KMS-11 (cell line): Measurements from ENCODE around the gene OR6C70.
"Not testable (repeated sequence)": the region's sequence is repeated elsewhere in the genome, so short reads cannot be mapped to it uniquely, and the experiment has no call there.

Source experiments
- H2AFZ ChIP-seq: fragments of 200-600 bp; sonication (generic); 2 replicates; pipeline ENCODE4 v1.6.1; 2016; ENCODE audit warnings: antibody characterized with exemption, mixed run types, low read depth
- H3K27ac ChIP-seq: fragments of 200-600 bp; sonication (generic); 2 replicates; pipeline ENCODE4 v1.6.1; 2016; ENCODE audit warnings: mild to moderate bottlenecking, mixed run types
- H3K27me3 ChIP-seq: fragments of 200-600 bp; sonication (generic); 2 replicates; pipeline ENCODE4 v1.6.1; 2017; ENCODE audit warnings: mild to moderate bottlenecking, low read depth, mixed run types, moderate library complexity; ENCODE audit not compliant: insufficient read depth
- H3K36me3 ChIP-seq: fragments of 200-600 bp; sonication (generic); 2 replicates; pipeline ENCODE4 v1.6.1; 2017; ENCODE audit warnings: mild to moderate bottlenecking, mixed run types; ENCODE audit not compliant: insufficient read depth
- H3K4me1 ChIP-seq: fragments of 200-600 bp; sonication (generic); 2 replicates; pipeline ENCODE4 v1.6.1; 2016; ENCODE audit warnings: mild to moderate bottlenecking, low read depth, mixed run types; ENCODE audit not compliant: poor library complexity, severe bottlenecking
- H3K4me2 ChIP-seq: fragments of 200-600 bp; sonication (generic); 2 replicates; pipeline ENCODE4 v1.7.0; 2016; ENCODE audit warnings: mild to moderate bottlenecking, mixed run types
- H3K4me3 ChIP-seq: fragments of 200-600 bp; sonication (generic); IDR thresholded peaks from 2 replicates; pipeline ENCODE4 v1.6.1; 2017; ENCODE audit warnings: low read depth, low read length, mixed read lengths; ENCODE audit not compliant: insufficient read depth
- H3K79me2 ChIP-seq: fragments of 200-600 bp; sonication (generic); 2 replicates; pipeline ENCODE4 v1.6.1; 2016; ENCODE audit warnings: low read depth, mixed run types; ENCODE audit not compliant: insufficient read depth
- H3K9ac ChIP-seq: fragments of 200-600 bp; sonication (generic); 2 replicates; pipeline ENCODE4 v1.6.1; 2016; ENCODE audit warnings: mild to moderate bottlenecking, mixed run types
- H4K20me1 ChIP-seq: fragments of 200-600 bp; sonication (generic); 2 replicates; pipeline ENCODE4 v1.6.1; 2016; ENCODE audit warnings: mild to moderate bottlenecking, mixed run types; ENCODE audit not compliant: insufficient read depth
- CTCF ChIP-seq: fragments of 200-600 bp; sonication (generic); conservative IDR thresholded peaks from 2 replicates; pipeline ENCODE4 v1.6.1; 2017; ENCODE audit warnings: low read depth, mild to moderate bottlenecking, antibody characterized with exemption, low read length, moderate library complexity, mixed read lengths

The OR6C70 gene

GRCh38 chr12:55446326-55446725 is 23.6 kb downstream of the OR6C70 start:
- H3K36me3 ChIP-seq = no peaks in the 10 kb centered on the region
- H3K4me3 ChIP-seq = no peak overlapping the region
- no peak for TF ChIP-seq CTCF
- H3K27me3 ChIP-seq = no peaks in the 10 kb centered on the region
- H4K20me1 ChIP-seq = no peaks in the 10 kb centered on the region
- no peak overlapping the region for H2AFZ ChIP-seq
- H3K79me2 ChIP-seq = no peaks in the 10 kb centered on the region
- no peak overlapping the region for H3K4me2 ChIP-seq
- no peak overlapping the region for H3K9ac ChIP-seq
- H3K4me1 ChIP-seq = no peaks in the 10 kb centered on the region
- no peak overlapping the region for H3K27ac ChIP-seq

GRCh38 chr12:55445357-55445756 is 24.6 kb downstream of the OR6C70 start:
- H4K20me1 ChIP-seq = no peaks in the 10 kb centered on the region
- H3K27me3 ChIP-seq = no peaks in the 10 kb centered on the region
- H3K79me2 ChIP-seq = no peaks in the 10 kb centered on the region
- H3K4me3 ChIP-seq = no peak overlapping the region
- no peak overlapping the region for H3K4me2 ChIP-seq
- TF ChIP-seq CTCF = no peak
- H3K36me3 ChIP-seq = no peaks in the 10 kb centered on the region
- no peak overlapping the region for H3K9ac ChIP-seq
- no peak overlapping the region for H2AFZ ChIP-seq
- no peaks in the 10 kb centered on the region for H3K4me1 ChIP-seq
- no peak overlapping the region for H3K27ac ChIP-seq

- Histone ChIP-seq H3K9ac (no peak within 1 kb of the TSS), H3K79me2 (no peaks in the 10 kb centered on the region), H3K4me1 (no peaks in the 10 kb centered on the region), H3K4me2 (no peak within 1 kb of the TSS), H3K36me3 (no peaks in the 10 kb centered on the region), H3K4me3 (no peak within 1 kb of the TSS), H2AFZ (no peak within 1 kb of the TSS), H3K27me3 (no peaks in the 10 kb centered on the region), H3K27ac (no peak within 1 kb of the TSS), H4K20me1 (no peaks in the 10 kb centered on the region)
- no peak for TF ChIP-seq CTCF
Observed at GRCh38 chr12:55443776-55444175, 26.2 kb downstream of the OR6C70 start, which contains the start of gene OR6C2. OR6C2 (plus strand) TSS chr12:55444076; CDS start chr12:55452214, 8,138 bp downstream.

- not testable (repeated sequence) for H3K4me2 ChIP-seq, H3K9ac ChIP-seq, H3K27ac ChIP-seq, H3K4me3 ChIP-seq, H3K4me1 ChIP-seq, H3K27me3 ChIP-seq, H2AFZ ChIP-seq, H3K79me2 ChIP-seq, H3K36me3 ChIP-seq, H4K20me1 ChIP-seq
Observed at GRCh38 chr12:55441233-55441632, 28.7 kb downstream of the OR6C70 start.

GRCh38 chr12:55428331-55429243 is 41.4 kb downstream of the OR6C70 start:
- no peak for TF ChIP-seq CTCF
- H4K20me1 ChIP-seq = no peaks in the 10 kb centered on the region

More at GRCh38 chr12:55428331-55429243, 41.4 kb downstream of the OR6C70 start:
- no peak overlapping the region for H3K9ac ChIP-seq
- no peak overlapping the region for H3K4me3 ChIP-seq
- no peak overlapping the region for H2AFZ ChIP-seq
- no peaks in the 10 kb centered on the region for H3K4me1 ChIP-seq
- H3K79me2 ChIP-seq = no peaks in the 10 kb centered on the region
- no peaks in the 10 kb centered on the region for H3K36me3 ChIP-seq
- H3K27ac ChIP-seq = no peak overlapping the region
- no peaks in the 10 kb centered on the region for H3K27me3 ChIP-seq
- no peak overlapping the region for H3K4me2 ChIP-seq
